ENCODE data around the gene UTS2R.
"Not testable (repeated sequence)": the region's sequence is repeated elsewhere in the genome, so short reads cannot be mapped to it uniquely, and the experiment has no call there.

UTS2R gene

GRCh38 chr17:82376042-82376730 lies 4.6 kb downstream of the UTS2R start:
- Histone ChIP-seq H3K27me3 (ENCODE audit: insufficient read depth, poor library complexity, severe bottlenecking) (peaks cover 25% of the 10 kb centered on the region), H3K27ac (replicated peaks) (no peak overlapping the region), H3K4me3 (replicated peaks; ENCODE audit: insufficient read depth, low read length) (no peak overlapping the region)
- DNase-seq (ENCODE audit: low read depth in 1 of 2, low spot score in 1 of 2) = no peak
- no peak for TF ChIP-seq POLR2AphosphoS5 (IDR thresholded peaks at IDR 0.05; ENCODE audit: low read depth)
- TF ChIP-seq CTCF (IDR thresholded peaks at IDR 0.05; ENCODE audit: insufficient read depth, low read length) = no peak
- TF ChIP-seq REST (IDR thresholded peaks at IDR 0.05; ENCODE audit: insufficient replicate concordance, low read depth) = no peak
- TF ChIP-seq GABPA (IDR thresholded peaks at IDR 0.05; ENCODE audit: low read depth) = no peak
- no peak for TF ChIP-seq SPI1 (IDR thresholded peaks at IDR 0.05; ENCODE audit: borderline replicate concordance, low read depth)

GRCh38 chr17:82377294-82377693 lies 5.7 kb downstream of the UTS2R start:
- DNase-seq (ENCODE audit: low read depth in 1 of 2, low spot score in 1 of 2); H3K27ac ChIP-seq (replicated peaks); H3K4me3 ChIP-seq (replicated peaks; ENCODE audit: insufficient read depth, low read length): not testable (repeated sequence)
- H3K27me3 ChIP-seq (ENCODE audit: insufficient read depth, poor library complexity, severe bottlenecking) = peaks cover 18% of the 10 kb centered on the region

- Histone ChIP-seq H3K4me3 (replicated peaks; ENCODE audit: insufficient read depth, low read length) (no peak overlapping the region), H3K27me3 (ENCODE audit: insufficient read depth, poor library complexity, severe bottlenecking) (peaks cover 12% of the 10 kb centered on the region), H3K27ac (replicated peaks) (no peak overlapping the region)
- no peak for TF ChIP-seq CTCF (IDR thresholded peaks at IDR 0.05; ENCODE audit: insufficient read depth, low read length)
- no peak for TF ChIP-seq REST (IDR thresholded peaks at IDR 0.05; ENCODE audit: insufficient replicate concordance, low read depth)
- no peak for TF ChIP-seq SPI1 (IDR thresholded peaks at IDR 0.05; ENCODE audit: borderline replicate concordance, low read depth)
- no peak for TF ChIP-seq POLR2AphosphoS5 (IDR thresholded peaks at IDR 0.05; ENCODE audit: low read depth)
- no peak for TF ChIP-seq GABPA (IDR thresholded peaks at IDR 0.05; ENCODE audit: low read depth)
- DNase-seq (ENCODE audit: low read depth in 1 of 2, low spot score in 1 of 2) = no peak
Observed at GRCh38 chr17:82377924-82378740, 6.6 kb downstream of the UTS2R start.

- Histone ChIP-seq H3K27ac (replicated peaks) (no peak overlapping the region), H3K4me3 (replicated peaks; ENCODE audit: insufficient read depth, low read length) (no peak overlapping the region), H3K27me3 (ENCODE audit: insufficient read depth, poor library complexity, severe bottlenecking) (peaks cover 12% of the 10 kb centered on the region)
- DNase-seq (ENCODE audit: low read depth in 1 of 2, low spot score in 1 of 2) = no peak
- TF ChIP-seq REST (IDR thresholded peaks at IDR 0.05; ENCODE audit: insufficient replicate concordance, low read depth) = no peak
Observed at GRCh38 chr17:82378741-82379021, 7.1 kb downstream of the UTS2R start.

All from HL-60 (cell line).